ENCODE data around the gene FAM193A.
"Not testable (repeated sequence)": the region's sequence is repeated elsewhere in the genome, so short reads cannot be mapped to it uniquely, and the experiment has no call there.

The FAM193A gene

DNA sequence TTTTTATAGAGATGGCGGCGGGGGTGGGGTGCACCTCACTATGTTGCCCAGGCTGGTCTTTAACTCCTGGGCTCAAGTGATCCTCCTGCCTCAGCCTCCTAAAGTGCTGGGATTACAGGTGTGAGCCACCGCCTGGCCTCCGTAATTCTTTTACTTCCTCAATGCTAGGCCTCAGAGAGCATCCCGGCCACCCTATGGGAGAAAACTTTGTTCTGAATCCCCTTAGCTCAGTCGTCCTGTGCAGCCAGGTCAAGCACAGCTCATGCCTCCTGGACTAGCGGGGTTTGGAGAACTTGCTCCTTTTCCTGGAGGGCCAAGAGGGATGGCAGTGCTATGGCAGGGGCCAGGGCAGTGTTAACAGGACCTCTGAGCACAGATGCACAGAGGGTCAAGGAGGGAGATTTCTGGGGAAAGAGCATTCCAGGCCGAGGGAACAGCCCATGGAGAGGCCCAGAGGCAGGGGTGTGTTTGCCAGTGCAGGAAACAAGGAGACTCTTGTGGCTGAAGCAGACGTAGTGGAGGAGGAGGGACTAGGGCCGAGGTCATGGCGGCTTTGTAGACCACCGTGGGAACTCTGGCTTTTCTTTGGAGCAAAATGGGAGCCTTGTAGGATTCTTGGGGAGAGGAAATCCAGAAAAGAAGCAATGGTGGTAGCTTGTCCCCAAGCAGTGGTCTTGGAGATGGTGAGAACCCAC, 229.5 kb downstream of the FAM193A start:
- DNase-seq (ENCODE audit: extremely low read depth in 1 of 2, low read depth in 1 of 2), result no peak

DNA sequence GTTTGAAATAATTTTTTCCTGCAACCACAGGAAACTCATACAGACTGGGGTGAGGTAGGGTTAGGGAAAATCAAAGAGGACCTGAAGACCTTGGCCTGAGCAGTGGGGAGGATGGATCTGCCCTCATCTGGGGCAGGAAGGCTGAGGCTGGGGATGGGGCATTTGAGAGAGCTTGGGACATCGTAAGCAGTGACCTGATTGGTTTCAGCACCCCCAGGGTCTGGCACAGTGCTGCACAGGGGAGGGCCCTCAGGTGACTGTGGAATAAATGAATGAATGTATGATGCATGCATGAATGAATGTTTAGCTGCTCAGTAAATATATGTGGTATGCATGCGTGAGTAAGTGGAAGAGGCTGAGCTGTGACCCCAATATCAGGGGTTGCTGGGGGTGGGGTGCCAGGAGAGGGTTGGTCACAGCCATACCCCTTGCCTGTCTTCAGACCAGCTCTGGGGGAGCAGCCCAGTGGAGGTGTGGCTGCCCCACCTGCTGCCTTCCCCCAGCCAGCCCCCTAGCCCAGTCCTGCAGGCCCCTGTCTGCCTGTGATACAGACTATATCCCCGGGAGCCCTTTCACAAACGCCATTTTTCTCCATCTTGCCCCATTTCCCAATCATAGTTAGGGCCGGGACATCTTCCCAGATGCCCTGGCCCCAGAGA, 230.7 kb downstream of the FAM193A start:
- DNase-seq (ENCODE audit: extremely low read depth in 1 of 2, low read depth in 1 of 2), result no peak

DNA sequence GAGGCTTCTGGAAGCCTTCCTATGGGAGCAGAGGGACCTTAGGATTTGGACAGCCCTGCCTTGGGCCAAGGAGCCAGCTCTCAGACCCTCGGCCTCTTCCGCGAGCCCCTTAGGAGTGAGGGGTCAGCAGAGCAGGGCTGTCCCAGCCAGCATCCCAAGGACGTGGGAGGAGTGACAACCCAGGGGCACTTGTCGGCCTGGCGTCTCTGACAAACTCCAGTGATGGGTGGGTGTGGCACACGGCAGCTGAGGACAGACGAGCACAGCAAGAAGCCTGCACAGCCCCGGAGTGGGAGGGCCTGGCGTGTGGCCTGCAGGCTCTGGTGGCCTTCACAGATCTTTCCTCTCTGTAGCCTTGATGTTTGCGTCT, 231.2 kb downstream of the FAM193A start:
- no peak for DNase-seq (ENCODE audit: extremely low read depth in 1 of 2, low read depth in 1 of 2)

DNA sequence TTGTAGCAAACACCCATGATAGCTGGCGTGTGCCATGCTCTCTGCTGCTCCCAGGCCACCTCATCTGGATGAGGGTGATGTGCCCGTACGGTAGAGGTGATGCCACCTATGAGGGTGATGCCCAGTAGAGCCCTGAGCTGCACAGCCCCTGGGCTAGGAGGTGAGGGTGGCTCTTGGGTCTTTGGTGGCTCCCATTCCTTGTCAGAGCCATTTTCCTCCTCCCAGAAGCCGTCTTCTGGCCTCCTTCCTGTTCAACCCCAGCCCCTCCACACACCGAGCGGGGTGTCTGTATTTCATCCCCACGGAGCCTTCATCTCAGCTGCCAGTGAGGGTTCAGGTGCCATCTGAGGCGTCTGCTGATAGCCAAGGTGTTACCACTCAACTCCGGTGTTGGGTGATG, 231.7 kb downstream of the FAM193A start:
- no peak for DNase-seq (ENCODE audit: extremely low read depth in 1 of 2, low read depth in 1 of 2)

DNA sequence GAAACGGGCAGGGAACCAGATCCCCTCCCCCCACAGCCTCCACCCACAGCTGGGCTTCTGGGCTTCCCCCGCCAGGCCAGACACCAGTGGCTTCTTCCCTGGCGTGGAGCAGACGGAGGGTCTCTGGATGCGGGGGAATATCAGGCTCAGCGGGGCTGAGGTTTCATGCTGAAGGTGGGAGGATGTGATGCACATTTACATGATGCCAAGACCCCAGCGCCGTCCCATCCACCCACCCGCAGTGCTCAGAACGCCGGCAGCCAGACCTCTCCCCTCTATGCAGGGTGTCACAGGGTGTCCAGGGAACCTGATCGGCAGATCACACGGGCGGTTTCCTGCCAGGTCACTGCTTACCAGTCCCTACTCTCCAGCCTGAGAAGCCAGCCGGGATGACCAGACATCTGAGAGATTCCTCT, 232.5 kb downstream of the FAM193A start:
- no peak for DNase-seq (ENCODE audit: extremely low read depth in 1 of 2, low read depth in 1 of 2)

DNA sequence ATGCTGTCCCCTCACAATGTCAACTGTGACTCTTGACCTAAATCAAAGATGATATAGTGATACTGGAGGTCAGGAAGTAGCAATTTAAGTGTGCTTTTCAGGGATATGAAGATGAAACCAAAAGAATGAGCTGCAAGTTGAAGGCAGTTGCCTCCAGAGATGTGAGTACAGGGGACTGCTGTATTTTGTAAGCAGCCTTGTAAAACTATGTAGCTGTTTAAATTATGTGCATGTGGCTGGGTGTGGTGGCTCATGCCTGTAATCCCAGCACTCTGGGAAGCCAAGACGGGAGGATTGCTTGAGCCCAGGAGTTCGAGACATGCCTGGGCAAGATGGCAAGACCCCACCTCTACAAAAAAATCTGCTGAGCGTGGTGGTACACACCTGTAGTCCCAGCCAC, 234.8 kb downstream of the FAM193A start:
- no peak for DNase-seq (ENCODE audit: extremely low read depth in 1 of 2, low read depth in 1 of 2)

DNA sequence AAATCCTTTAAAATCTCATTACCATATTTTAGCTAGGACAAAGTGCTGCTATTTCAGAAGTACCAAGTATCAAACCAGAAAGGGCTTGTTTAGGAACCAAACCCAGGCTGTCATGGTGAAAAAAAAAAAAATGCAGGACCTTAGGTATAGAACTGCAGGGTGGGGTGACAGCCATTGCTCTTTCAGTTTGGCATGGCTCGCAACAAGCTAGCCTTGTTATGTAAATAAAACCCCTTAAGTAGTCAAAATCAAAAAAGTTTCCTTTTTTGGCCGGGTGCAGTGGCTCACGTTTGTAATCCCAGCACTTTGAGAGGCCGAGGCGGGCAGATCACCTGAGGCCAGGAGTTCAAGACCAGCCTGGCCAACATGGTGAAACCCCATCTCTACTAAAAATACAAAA, 244.2 kb downstream of the FAM193A start:
- DNase-seq (ENCODE audit: extremely low read depth in 1 of 2, low read depth in 1 of 2), result not testable (repeated sequence)

DNA sequence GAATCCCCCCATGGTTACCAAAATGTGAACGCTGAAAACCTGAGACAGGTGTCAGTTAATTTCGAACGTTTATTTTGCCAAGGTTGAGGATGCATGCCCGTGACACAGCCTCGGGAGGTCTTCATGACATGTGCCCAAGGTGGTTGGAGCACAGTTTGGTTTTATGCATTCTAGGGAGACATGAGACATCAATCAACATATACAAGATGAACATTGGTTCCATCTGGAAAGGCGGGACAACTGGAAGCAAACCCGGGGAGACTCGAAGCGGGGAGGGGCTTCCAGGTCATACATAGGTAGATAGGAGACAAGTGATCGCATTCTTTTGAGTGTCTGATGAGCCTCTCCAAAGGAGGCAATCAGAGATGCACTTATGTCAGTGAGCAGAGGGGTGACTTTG, 245.5 kb downstream of the FAM193A start:
- no peak for DNase-seq (ENCODE audit: extremely low read depth in 1 of 2, low read depth in 1 of 2)
